ENCODE results near the gene IRAK3.
"Not testable (repeated sequence)": the region's sequence is repeated elsewhere in the genome, so short reads cannot be mapped to it uniquely, and the experiment has no call there.

IRAK3 gene

GRCh38 chr12:66262737-66263136 is 73.7 kb downstream of the IRAK3 start:
- no peak for DNase-seq (ENCODE audit: low read depth)

- no peak for DNase-seq (ENCODE audit: low read depth)
Measured at GRCh38 chr12:66268562-66268961, 79.5 kb downstream of the IRAK3 start.

GRCh38 chr12:66269142-66269541 is 80.1 kb downstream of the IRAK3 start:
- no peak for DNase-seq (ENCODE audit: low read depth)

GRCh38 chr12:66269757-66270383 is 80.9 kb downstream of the IRAK3 start:
- no peak for DNase-seq (ENCODE audit: low read depth)

GRCh38 chr12:66270613-66271012 is 81.6 kb downstream of the IRAK3 start:
- no peak for DNase-seq (ENCODE audit: low read depth)

- DNase-seq (ENCODE audit: low read depth) = no peak
Measured at GRCh38 chr12:66272650-66273049, 83.6 kb downstream of the IRAK3 start.

GRCh38 chr12:66273147-66273546 is 84.1 kb downstream of the IRAK3 start:
- DNase-seq (ENCODE audit: low read depth) = no peak

GRCh38 chr12:66275040-66275439 is 86.0 kb downstream of the IRAK3 start:
- no peak for DNase-seq (ENCODE audit: low read depth)

GRCh38 chr12:66279123-66279712 is 90.2 kb downstream of the IRAK3 start:
- no peak for DNase-seq (ENCODE audit: low read depth)

GRCh38 chr12:66280561-66280960 is 91.5 kb downstream of the IRAK3 start:
- DNase-seq (ENCODE audit: low read depth) = no peak

- DNase-seq (ENCODE audit: low read depth) = no peak
Measured at GRCh38 chr12:66282244-66282643, 93.2 kb downstream of the IRAK3 start.

- no peak for DNase-seq (ENCODE audit: low read depth)
Measured at GRCh38 chr12:66287275-66287674, 98.3 kb downstream of the IRAK3 start.

GRCh38 chr12:66288121-66288520 is 99.1 kb downstream of the IRAK3 start:
- no peak for DNase-seq (ENCODE audit: low read depth)

GRCh38 chr12:66289485-66289884 is 100.5 kb downstream of the IRAK3 start:
- DNase-seq (ENCODE audit: low read depth) = no peak

- no peak for DNase-seq (ENCODE audit: low read depth)
Measured at GRCh38 chr12:66290716-66291200, 101.7 kb downstream of the IRAK3 start.

- no peak for DNase-seq (ENCODE audit: low read depth)
Measured at GRCh38 chr12:66296176-66296683, 107.2 kb downstream of the IRAK3 start.

GRCh38 chr12:66297080-66297479 is 108.1 kb downstream of the IRAK3 start:
- no peak for DNase-seq (ENCODE audit: low read depth)

- DNase-seq (ENCODE audit: low read depth) = no peak
Measured at GRCh38 chr12:66297923-66298322, 108.9 kb downstream of the IRAK3 start.

- DNase-seq (ENCODE audit: low read depth) = peak; percentile 95
Measured at GRCh38 chr12:66301944-66302826, 113.2 kb downstream of the IRAK3 start, which contains the start of gene HELB. TSS of gene HELB (plus strand) at chr12:66302493. CDS start at chr12:66302604, 111 bp downstream.

- no peak for DNase-seq (ENCODE audit: low read depth)
Measured at GRCh38 chr12:66302827-66303169, 113.8 kb downstream of the IRAK3 start.

- DNase-seq (ENCODE audit: low read depth) = not testable (repeated sequence)
Measured at GRCh38 chr12:66303316-66303804, 114.3 kb downstream of the IRAK3 start.

All from stimulated activated CD8-positive, alpha-beta memory T cell treated with anti-CD3 and anti-CD28 coated beads, Interleukin-4, amount 100 ng/mL, for 24 hours (primary cell).